ENCODE data around the gene PPP1R7. TPM values are rescaled to one million over a fixed set of nuclear protein-coding genes. Genes with fewer than 3 reads are reported as not detected.

PPP1R7 gene
- total and polyA plus RNA-seq, 2 of the 4 experiments (the other 2 are of a cell fraction): 60.8 to 70.0 TPM

DNA sequence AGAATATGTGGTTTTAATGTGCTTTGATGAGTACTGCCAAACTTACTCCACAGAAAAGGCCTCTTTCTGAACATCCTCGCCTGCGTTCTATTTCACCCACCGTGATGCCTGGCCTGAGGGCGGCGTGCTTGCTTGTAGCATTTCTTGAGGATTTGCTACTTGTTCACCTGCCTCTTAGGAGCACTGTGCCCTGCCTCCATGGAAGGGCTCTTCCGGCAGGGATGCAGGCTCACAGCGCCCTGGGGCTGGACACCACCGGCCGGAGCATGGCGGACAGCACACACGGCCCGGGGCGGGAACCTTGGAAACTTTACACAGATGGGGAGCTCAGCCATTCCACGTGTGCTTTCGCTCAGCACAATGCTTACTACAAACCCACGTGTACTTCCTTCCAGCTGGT, 75.3 kb downstream of the PPP1R7 start:
- H3K14ac ChIP-seq (replicated peaks; ENCODE audit: low read depth, low read length): no peak overlapping the region
- BruUV-seq (replicated peaks): no TSS peak
- WGBS, 2 experiments (ENCODE audit: extremely low coverage in 2 of 2, insufficient read length in 1 of 2): 96% methylated on average over 10 of the region's 16 CpGs; no CpG with 5 or more reads in 1 of the 2 experiments
- H3K23ac ChIP-seq (ENCODE audit: low read depth, low read length): no peak overlapping the region
- no peak overlapping the region for H3K27ac ChIP-seq (ENCODE audit: insufficient read depth, low read length)
- no peaks in the 10 kb centered on the region for H3K27me3 ChIP-seq (ENCODE audit: control insufficient read depth, insufficient read depth, low read length)
- peaks cover 74% of the 10 kb centered on the region for H4K20me1 ChIP-seq (ENCODE audit: insufficient read depth, low read length)
- TF ChIP-seq RAD21 (IDR thresholded peaks at IDR 0.05; ENCODE audit: low read length): no peak
- TF ChIP-seq FOS (IDR thresholded peaks at IDR 0.05; ENCODE audit: low read depth, low read length): no peak
- no peak for TF ChIP-seq BHLHE40 (IDR thresholded peaks at IDR 0.05; ENCODE audit: low read depth, low read length)
- TF ChIP-seq MAZ (IDR thresholded peaks at IDR 0.05; ENCODE audit: borderline replicate concordance, low read depth, low read length): no peak
- no peak for TF ChIP-seq MXI1 (IDR thresholded peaks at IDR 0.05; ENCODE audit: borderline replicate concordance, low read depth, low read length)
- no peak for TF ChIP-seq RFX5 (IDR thresholded peaks at IDR 0.05; ENCODE audit: low read depth, low read length)
- TF ChIP-seq MAFK (IDR thresholded peaks at IDR 0.05; ENCODE audit: low read depth, low read length): no peak
- TF ChIP-seq NFE2L2 (IDR thresholded peaks at IDR 0.05; ENCODE audit: low read depth, low read length): no peak
- TF ChIP-seq, protein P1, sequence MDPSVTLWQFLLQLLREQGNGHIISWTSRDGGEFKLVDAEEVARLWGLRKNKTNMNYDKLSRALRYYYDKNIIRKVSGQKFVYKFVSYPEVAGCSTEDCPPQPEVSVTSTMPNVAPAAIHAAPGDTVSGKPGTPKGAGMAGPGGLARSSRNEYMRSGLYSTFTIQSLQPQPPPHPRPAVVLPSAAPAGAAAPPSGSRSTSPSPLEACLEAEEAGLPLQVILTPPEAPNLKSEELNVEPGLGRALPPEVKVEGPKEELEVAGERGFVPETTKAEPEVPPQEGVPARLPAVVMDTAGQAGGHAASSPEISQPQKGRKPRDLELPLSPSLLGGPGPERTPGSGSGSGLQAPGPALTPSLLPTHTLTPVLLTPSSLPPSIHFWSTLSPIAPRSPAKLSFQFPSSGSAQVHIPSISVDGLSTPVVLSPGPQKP (IDR thresholded peaks at IDR 0.05; ENCODE audit: borderline replicate concordance, low read depth, low read length): no peak
- TF ChIP-seq CEBPB (IDR thresholded peaks at IDR 0.05; ENCODE audit: low read depth, low read length): no peak
- no peak for TF ChIP-seq RCOR1 (IDR thresholded peaks at IDR 0.05; ENCODE audit: insufficient replicate concordance, low read length)
- no peak for TF ChIP-seq POLR2A (IDR thresholded peaks at IDR 0.05; ENCODE audit: low read depth, low read length)
- no peak for TF ChIP-seq SMC3 (IDR thresholded peaks at IDR 0.05; ENCODE audit: low read depth, low read length)
- no peak for TF ChIP-seq CHD1 (IDR thresholded peaks at IDR 0.05; ENCODE audit: low read depth, low read length)
- TF ChIP-seq USF2 (IDR thresholded peaks at IDR 0.05; ENCODE audit: low read depth, low read length): no peak
- TF ChIP-seq, protein P2, sequence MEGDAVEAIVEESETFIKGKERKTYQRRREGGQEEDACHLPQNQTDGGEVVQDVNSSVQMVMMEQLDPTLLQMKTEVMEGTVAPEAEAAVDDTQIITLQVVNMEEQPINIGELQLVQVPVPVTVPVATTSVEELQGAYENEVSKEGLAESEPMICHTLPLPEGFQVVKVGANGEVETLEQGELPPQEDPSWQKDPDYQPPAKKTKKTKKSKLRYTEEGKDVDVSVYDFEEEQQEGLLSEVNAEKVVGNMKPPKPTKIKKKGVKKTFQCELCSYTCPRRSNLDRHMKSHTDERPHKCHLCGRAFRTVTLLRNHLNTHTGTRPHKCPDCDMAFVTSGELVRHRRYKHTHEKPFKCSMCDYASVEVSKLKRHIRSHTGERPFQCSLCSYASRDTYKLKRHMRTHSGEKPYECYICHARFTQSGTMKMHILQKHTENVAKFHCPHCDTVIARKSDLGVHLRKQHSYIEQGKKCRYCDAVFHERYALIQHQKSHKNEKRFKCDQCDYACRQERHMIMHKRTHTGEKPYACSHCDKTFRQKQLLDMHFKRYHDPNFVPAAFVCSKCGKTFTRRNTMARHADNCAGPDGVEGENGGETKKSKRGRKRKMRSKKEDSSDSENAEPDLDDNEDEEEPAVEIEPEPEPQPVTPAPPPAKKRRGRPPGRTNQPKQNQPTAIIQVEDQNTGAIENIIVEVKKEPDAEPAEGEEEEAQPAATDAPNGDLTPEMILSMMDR (conservative IDR thresholded peaks at IDR 0.05; ENCODE audit: low read depth, low read length): no peak
- no peak overlapping the region for H2AFZ ChIP-seq (replicated peaks; ENCODE audit: low read length, poor library complexity)
- dilution Hi-C loops (cut with HindIII; ENCODE audit: low sequenced_read_pairs, unreplicated experiment) (no loop called here), in situ Hi-C loops (cut with MboI; ENCODE audit: low sequenced_read_pairs) (no loop called here), intact Hi-C loops (cut with micrococcal nuclease) (no loop called here)
- no peak overlapping the region for H2BK20ac ChIP-seq (ENCODE audit: low read depth, low read length)
- H4K91ac ChIP-seq (ENCODE audit: insufficient read depth, low read depth, low read length): no peak overlapping the region
- no peak overlapping the region for H3K18ac ChIP-seq (ENCODE audit: low read depth, low read length)
- H3K56ac ChIP-seq (ENCODE audit: extremely low read depth, insufficient read depth, low read length): no peak overlapping the region
- no peak overlapping the region for H2BK15ac ChIP-seq (ENCODE audit: low read depth, low read length)
- H3K4me1 ChIP-seq (ENCODE audit: control insufficient read depth, insufficient read depth, low read length): peaks cover 9% of the 10 kb centered on the region; the same call in 1 of the 2 replicates
- H2BK5ac ChIP-seq (ENCODE audit: low read depth, low read length, poor library complexity, severe bottlenecking): no peak overlapping the region
- H3K9ac ChIP-seq (ENCODE audit: low read depth, low read length): no peak overlapping the region
- H2AK9ac ChIP-seq (replicated peaks; ENCODE audit: low read depth, low read length, poor library complexity): no peak overlapping the region
- no peak overlapping the region for H2AK5ac ChIP-seq (ENCODE audit: low read depth, low read length)
- no peak overlapping the region for H4K8ac ChIP-seq (ENCODE audit: low read depth in 2 of 2, low read length in 2 of 2)
- no peak for DNase-seq
- no peak overlapping the region for H3K4me2 ChIP-seq (ENCODE audit: low read depth, low read length)
- no peaks in the 10 kb centered on the region for H3K9me3 ChIP-seq (ENCODE audit: control insufficient read depth, insufficient read depth, low read length)
- H3K4ac ChIP-seq (ENCODE audit: low read depth, low read length): no peak overlapping the region
- H3K4me3 ChIP-seq (ENCODE audit: insufficient read depth, low read depth, low read length): no peak overlapping the region
- no peak overlapping the region for H2BK120ac ChIP-seq (ENCODE audit: low read depth, low read length)
- H4K5ac ChIP-seq (ENCODE audit: low read depth, low read length): no peak overlapping the region
- ChIA-PET CTCF (no interaction called here), POLR2A (ENCODE audit: unreplicated experiment) (no interaction called here)
- H3K79me1 ChIP-seq (ENCODE audit: low read depth in 1 of 2, low read length in 2 of 2): peaks cover 17 to 46% of the 10 kb centered on the region in 2 experiments
- no peak for ATAC-seq (ENCODE audit: low read depth)
- H3K36me3 ChIP-seq (ENCODE audit: control insufficient read depth, insufficient read depth, low read length): peaks cover 49% of the 10 kb centered on the region
- H3K9me1 ChIP-seq (ENCODE audit: insufficient read depth, low read length): peaks cover 3% of the 10 kb centered on the region; the same call in 1 of the 2 replicates

Data from IMR-90 (cell line).